PC-9 (cell line): ENCODE data around the gene NFIA. TPM values are rescaled to one million over a fixed set of nuclear protein-coding genes. Genes with fewer than 3 reads are reported as not detected.

ENCODE experiments used
- BruUV-seq: library from RNA; stranded (reverse); fragments of 400-500 nt; replicated peaks from 2 replicates; lab custom pipeline; 2021; lab: Mats Ljungman, UMichigan
- CTCF ChIA-PET: fragments of 300-600 bp; sonication (Branson Sonifier 250); formaldehyde crosslinking; loops from one replicate; lab custom pipeline; 2022; ENCODE audit warnings: antibody characterized with exemption; lab: Charles Lee
- POLR2A ChIA-PET: fragments of 300-600 bp; sonication (Branson Sonifier 250); formaldehyde crosslinking; loops from one replicate; lab custom pipeline; 2022; ENCODE audit warnings: antibody characterized with exemption; ENCODE audit not compliant: unreplicated experiment; lab: Charles Lee
- DNase-seq, 2 experiments: peaks; one replicate each; pipeline versions ENCODE4 v3.0.0 to v3.0.0-alpha.2; 2015 to 2022; ENCODE audit warnings: mixed read lengths in 1 of 2
- H2AFZ ChIP-seq: fragments of 200-600 bp; sonication (generic); 2 replicates; pipeline ENCODE4 v1.8.1; 2017; ENCODE audit warnings: antibody characterized with exemption
- H3F3A ChIP-seq: fragments of 200-600 bp; sonication (generic); 2 replicates; pipeline ENCODE4 v1.8.1; 2017; ENCODE audit warnings: antibody characterized with exemption, mild to moderate bottlenecking, low read depth; ENCODE audit not compliant: insufficient read depth
- H3K27ac ChIP-seq: fragments of 200-600 bp; sonication (generic); 2 replicates; pipeline ENCODE4 v1.6.1; 2016; ENCODE audit warnings: mixed run types
- H3K27me3 ChIP-seq: fragments of 200-600 bp; sonication (generic); 2 replicates; pipeline ENCODE4 v1.6.1; 2016; ENCODE audit warnings: low read depth, mixed run types; ENCODE audit not compliant: insufficient read depth
- H3K36me3 ChIP-seq: fragments of 200-600 bp; sonication (generic); 2 replicates; pipeline ENCODE4 v1.6.1; 2016; ENCODE audit warnings: low read depth, mixed run types
- H3K4me1 ChIP-seq: fragments of 200-600 bp; sonication (generic); replicated peaks from 2 replicates; pipeline ENCODE4 v1.6.1; 2016; ENCODE audit warnings: mixed run types; ENCODE audit not compliant: insufficient read depth
- H3K4me2 ChIP-seq: fragments of 200-600 bp; sonication (generic); 2 replicates; pipeline ENCODE4 v1.6.1; 2017; ENCODE audit warnings: mixed run types
- H3K4me3 ChIP-seq: fragments of 200-600 bp; sonication (generic); 2 replicates; pipeline ENCODE4 v1.6.1; 2016; ENCODE audit warnings: mixed run types
- H3K79me2 ChIP-seq: fragments of 200-600 bp; sonication (generic); 2 replicates; pipeline ENCODE4 v1.6.1; 2017; ENCODE audit warnings: low read depth, mixed run types
- H3K9me2 ChIP-seq: fragments of 200-600 bp; sonication (generic); 2 replicates; pipeline ENCODE4 v1.8.1; 2017; ENCODE audit warnings: mild to moderate bottlenecking; ENCODE audit not compliant: insufficient read depth
- H3K9me3 ChIP-seq: fragments of 200-600 bp; sonication (generic); 2 replicates; pipeline ENCODE4 v1.8.1; 2016; ENCODE audit warnings: low read depth; ENCODE audit not compliant: insufficient read depth
- H4K20me1 ChIP-seq: fragments of 200-600 bp; sonication (generic); 2 replicates; pipeline ENCODE4 v1.8.1; 2017; ENCODE audit not compliant: insufficient read depth
- CTCF ChIP-seq: fragments of 200-600 bp; sonication (generic); conservative IDR thresholded peaks from 2 replicates; pipeline ENCODE4 v1.6.1; 2017; ENCODE audit warnings: mixed run types, antibody characterized with exemption, mild to moderate bottlenecking, moderate library complexity
- EZH2 ChIP-seq: fragments of 200-600 bp; sonication (generic); IDR thresholded peaks from 2 replicates; pipeline ENCODE4 v1.8.0; 2017; ENCODE audit warnings: antibody characterized with exemption, low read depth
- intact Hi-C: fragments of 100-400 bp; cut with micrococcal nuclease; formaldehyde crosslinking; loops from one replicate; pipeline ENCODE4 v1.10.0; 2022; ENCODE audit not compliant: unreplicated experiment
- total RNA-seq: library from RNA; stranded (reverse); gene quantifications from 2 replicates; pipeline ENCODE4 v1.2.3, GENCODE V29; 2021

NFIA gene
- total RNA-seq, 1 experiment from 2014 or later: 26.7 TPM

GRCh38 chr1:61237147-61237546 is 154.8 kb downstream of the NFIA start:
- ChIA-PET POLR2A (interaction anchor here (0.6 kb wide), 1 partner anchor 55 kb away, joined by 3 read pairs; no protein-coding TSS in a partner anchor), CTCF (interaction anchor here (0.6 kb wide), 1 partner anchor 358 kb away, joined by 5 read pairs; no protein-coding TSS in a partner anchor)
- Histone ChIP-seq H3K9me3 (no peaks in the 10 kb centered on the region), H3K27ac (no peak overlapping the region), H3K79me2 (no peaks in the 10 kb centered on the region), H3K4me3 (no peak overlapping the region), H3K36me3 (no peaks in the 10 kb centered on the region), H2AFZ (no peak overlapping the region), H3K27me3 (no peaks in the 10 kb centered on the region), H3K4me2 (no peak overlapping the region), H3K9me2 (no peaks in the 10 kb centered on the region), H3K4me1 (0 out of 2 replicates have a peak, but pooled peaks cover 10% of the 10 kb centered on the region), H4K20me1 (no peaks in the 10 kb centered on the region), H3F3A (no peaks in the 10 kb centered on the region)
- no TSS peak for BruUV-seq
- intact Hi-C loops: no loop called here
- DNase-seq: no peak
- TF ChIP-seq CTCF: no peak
- no peak for TF ChIP-seq EZH2

GRCh38 chr1:61237659-61238358 is 155.4 kb downstream of the NFIA start:
- Histone ChIP-seq H3K27ac (no peak overlapping the region), H3K4me2 (no peak overlapping the region), H3K9me2 (no peaks in the 10 kb centered on the region), H3K27me3 (no peaks in the 10 kb centered on the region), H4K20me1 (no peaks in the 10 kb centered on the region), H3K9me3 (no peaks in the 10 kb centered on the region), H3F3A (no peaks in the 10 kb centered on the region), H3K36me3 (no peaks in the 10 kb centered on the region), H2AFZ (no peak overlapping the region), H3K4me3 (no peak overlapping the region), H3K79me2 (no peaks in the 10 kb centered on the region), H3K4me1 (0 out of 2 replicates have a peak, but pooled peaks cover 10% of the 10 kb centered on the region)
- intact Hi-C loops: no loop called here
- no peak for TF ChIP-seq EZH2
- TF ChIP-seq CTCF: no peak
- no TSS peak for BruUV-seq
- CTCF ChIA-PET: no interaction called here
- POLR2A ChIA-PET: no interaction called here
- no peak for DNase-seq

GRCh38 chr1:61238359-61238665 is 156.0 kb downstream of the NFIA start:
- no peaks in the 10 kb centered on the region for H3K9me2 ChIP-seq
- peaks cover 10% of the 10 kb centered on the region; the same call in 1 of the 2 replicates for H3K4me1 ChIP-seq
- BruUV-seq: no TSS peak
- no peaks in the 10 kb centered on the region for H3K79me2 ChIP-seq
- 0 out of 2 replicates have a peak, but pooled peaks cover under 1% of the 10 kb centered on the region for H3F3A ChIP-seq
- no peak overlapping the region for H3K27ac ChIP-seq
- TF ChIP-seq EZH2 (no peak), CTCF (no peak)
- H2AFZ ChIP-seq: no peak overlapping the region
- no peaks in the 10 kb centered on the region for H3K36me3 ChIP-seq
- ChIA-PET POLR2A (no interaction called here), CTCF (no interaction called here)
- no peak for DNase-seq
- intact Hi-C loops: no loop called here
- H3K4me2 ChIP-seq: no peak overlapping the region
- H3K9me3 ChIP-seq: no peaks in the 10 kb centered on the region
- no peaks in the 10 kb centered on the region for H3K27me3 ChIP-seq
- H4K20me1 ChIP-seq: no peaks in the 10 kb centered on the region
- H3K4me3 ChIP-seq: no peak overlapping the region
